ENCODE measurements around the gene CCNA1. TPM values are rescaled to one million over a fixed set of nuclear protein-coding genes. Genes with fewer than 3 reads are reported as not detected.

The CCNA1 gene
- total and polyA plus RNA-seq, 3 donors from 2014 or later = 48.9 to 204 (median 58.9) TPM

- 58 to 59% methylated on average over 3 of the region's 3 CpGs for WGBS, 2 donors
- Histone ChIP-seq H3K4me1 (no peaks in the 10 kb centered on the region), H3K27ac (no peak overlapping the region), H3K27me3 (no peaks in the 10 kb centered on the region), H3K4me3 (no peak overlapping the region), H3K36me3 (ENCODE audit: low read depth, missing control alignments) (no peaks in the 10 kb centered on the region), H3K9me3 (no peaks in the 10 kb centered on the region)
- intact Hi-C loops (cut with DNase I; ENCODE audit: low total_unique reads) = no loop called here
- TF ChIP-seq CTCF (IDR thresholded peaks at IDR 0.05) = no peak
- TF ChIP-seq POLR2A (IDR thresholded peaks at IDR 0.05) = no peak
- no peak for DNase-seq
Observed at GRCh38 chr13:36450534-36450933, 18.2 kb downstream of the CCNA1 start.

GRCh38 chr13:36453516-36453915, 21.2 kb downstream of the CCNA1 start:
- Histone ChIP-seq H3K4me3 (no peak overlapping the region), H3K9me3 (no peaks in the 10 kb centered on the region), H3K36me3 (ENCODE audit: low read depth, missing control alignments) (no peaks in the 10 kb centered on the region), H3K4me1 (no peaks in the 10 kb centered on the region), H3K27me3 (no peaks in the 10 kb centered on the region), H3K27ac (no peak overlapping the region)
- DNase-seq = no peak
- intact Hi-C loops (cut with DNase I; ENCODE audit: low total_unique reads) = no loop called here
- 67 to 73% methylated on average over 5 of the region's 5 CpGs for WGBS, 2 donors
- TF ChIP-seq CTCF (IDR thresholded peaks at IDR 0.05) (no peak), POLR2A (IDR thresholded peaks at IDR 0.05) (no peak)

- TF ChIP-seq POLR2A (IDR thresholded peaks at IDR 0.05) = no peak
- no peak for TF ChIP-seq CTCF (IDR thresholded peaks at IDR 0.05)
- Histone ChIP-seq H3K36me3 (ENCODE audit: low read depth, missing control alignments) (no peaks in the 10 kb centered on the region), H3K9me3 (no peaks in the 10 kb centered on the region), H3K27me3 (no peaks in the 10 kb centered on the region), H3K4me3 (no peak overlapping the region), H3K4me1 (no peaks in the 10 kb centered on the region), H3K27ac (no peak overlapping the region)
- DNase-seq = no peak
- WGBS, 2 donors = 79 to 89% methylated on average over 1 of the region's 1 CpG
- intact Hi-C loops (cut with DNase I; ENCODE audit: low total_unique reads) = no loop called here
Observed at GRCh38 chr13:36454121-36454520, 21.8 kb downstream of the CCNA1 start.

DNA sequence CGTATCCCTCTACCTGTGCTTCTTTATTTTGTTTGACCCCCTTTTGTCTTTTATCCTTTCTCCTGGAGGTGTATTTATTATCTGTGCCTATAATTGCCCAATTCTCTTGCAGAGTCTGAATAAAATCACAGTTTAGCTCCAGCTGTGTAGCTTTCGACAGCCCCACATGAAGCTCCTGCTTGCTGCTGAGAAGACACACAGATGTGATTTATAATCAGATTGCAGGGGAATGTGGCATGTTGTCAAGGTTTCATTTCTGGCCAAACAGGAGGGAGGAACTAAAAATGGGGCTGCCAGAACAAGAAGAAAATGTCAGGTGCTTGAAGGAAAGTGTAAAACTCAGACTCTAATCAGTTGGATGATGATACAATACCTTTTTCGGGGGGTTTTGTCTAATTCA, 22.7 kb downstream of the CCNA1 start:
- TF ChIP-seq CTCF (IDR thresholded peaks at IDR 0.05) (no peak), POLR2A (IDR thresholded peaks at IDR 0.05) (no peak)
- no peak overlapping the region for H3K27ac ChIP-seq
- H3K36me3 ChIP-seq (ENCODE audit: low read depth, missing control alignments) = no peaks in the 10 kb centered on the region
- no peaks in the 10 kb centered on the region for H3K27me3 ChIP-seq
- no peak overlapping the region for H3K4me3 ChIP-seq
- WGBS, 2 donors = 59 to 69% methylated on average over 3 of the region's 3 CpGs
- no peak for DNase-seq
- H3K9me3 ChIP-seq = no peaks in the 10 kb centered on the region
- no peaks in the 10 kb centered on the region for H3K4me1 ChIP-seq
- intact Hi-C loops (cut with DNase I; ENCODE audit: low total_unique reads) = no loop called here

- no peaks in the 10 kb centered on the region for H3K36me3 ChIP-seq (ENCODE audit: low read depth, missing control alignments)
- no peaks in the 10 kb centered on the region for H3K9me3 ChIP-seq
- H3K4me1 ChIP-seq = no peaks in the 10 kb centered on the region
- no peak overlapping the region for H3K27ac ChIP-seq
- no peak for DNase-seq
- intact Hi-C loops (cut with DNase I; ENCODE audit: low total_unique reads) = no loop called here
- WGBS, 2 donors = 57 to 63% methylated on average over 2 of the region's 2 CpGs
- TF ChIP-seq POLR2A (IDR thresholded peaks at IDR 0.05) (no peak), CTCF (IDR thresholded peaks at IDR 0.05) (no peak)
- H3K4me3 ChIP-seq = no peak overlapping the region
- H3K27me3 ChIP-seq = no peaks in the 10 kb centered on the region
Observed at GRCh38 chr13:36456577-36456976, 24.3 kb downstream of the CCNA1 start.
